OCI-LY3 (cell line): ENCODE results near the gene CRHR2.

Source experiments
- EZH2phosphoT487 ChIP-seq: fragments of 200-600 bp; shearing (Covaris generic); IDR thresholded peaks from 2 replicates; pipeline ENCODE4 v1.6.1; 2018; ENCODE audit warnings: antibody characterized with exemption, mixed run types, low read depth
- TF ChIP-seq, protein P1 (sequence below): fragments of 200-600, 300-600 bp; sonication (generic); IDR thresholded peaks from 2 replicates; pipeline ENCODE4 v1.5.1; 2014; ENCODE audit warnings: antibody characterized with exemption, low read length, low read depth

DNA sequence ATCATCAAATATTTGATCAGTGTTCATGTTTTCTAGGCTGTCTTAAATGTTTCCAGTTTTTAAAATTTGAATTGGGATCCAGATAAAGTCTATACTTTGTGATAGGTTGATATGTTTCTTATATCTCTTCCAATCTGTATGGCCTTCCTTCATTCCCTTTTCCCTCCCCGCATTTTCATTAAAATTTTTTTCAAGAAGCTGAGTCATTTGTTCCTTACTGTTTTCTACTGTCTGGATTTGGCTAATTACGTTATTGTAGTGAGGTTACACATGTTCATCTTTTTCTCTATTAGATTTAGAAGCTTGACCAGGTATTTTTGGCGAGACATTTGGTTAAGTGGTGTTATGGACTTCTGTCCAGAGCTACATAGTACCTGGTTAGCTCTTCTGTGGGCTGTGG is 76.4 kb downstream of the CRHR2 start:
- TF ChIP-seq, protein P1, sequence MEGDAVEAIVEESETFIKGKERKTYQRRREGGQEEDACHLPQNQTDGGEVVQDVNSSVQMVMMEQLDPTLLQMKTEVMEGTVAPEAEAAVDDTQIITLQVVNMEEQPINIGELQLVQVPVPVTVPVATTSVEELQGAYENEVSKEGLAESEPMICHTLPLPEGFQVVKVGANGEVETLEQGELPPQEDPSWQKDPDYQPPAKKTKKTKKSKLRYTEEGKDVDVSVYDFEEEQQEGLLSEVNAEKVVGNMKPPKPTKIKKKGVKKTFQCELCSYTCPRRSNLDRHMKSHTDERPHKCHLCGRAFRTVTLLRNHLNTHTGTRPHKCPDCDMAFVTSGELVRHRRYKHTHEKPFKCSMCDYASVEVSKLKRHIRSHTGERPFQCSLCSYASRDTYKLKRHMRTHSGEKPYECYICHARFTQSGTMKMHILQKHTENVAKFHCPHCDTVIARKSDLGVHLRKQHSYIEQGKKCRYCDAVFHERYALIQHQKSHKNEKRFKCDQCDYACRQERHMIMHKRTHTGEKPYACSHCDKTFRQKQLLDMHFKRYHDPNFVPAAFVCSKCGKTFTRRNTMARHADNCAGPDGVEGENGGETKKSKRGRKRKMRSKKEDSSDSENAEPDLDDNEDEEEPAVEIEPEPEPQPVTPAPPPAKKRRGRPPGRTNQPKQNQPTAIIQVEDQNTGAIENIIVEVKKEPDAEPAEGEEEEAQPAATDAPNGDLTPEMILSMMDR, result no peak
- no peak for TF ChIP-seq EZH2phosphoT487
